BLaER1 (cell line): ENCODE data around the gene SNX19.

ENCODE experiments used
- H3K27ac ChIP-seq: shearing (Covaris generic); formaldehyde crosslinking; 2 replicates; pipeline ENCODE4 v1.8.1; 2022
- H3K27me3 ChIP-seq: shearing (Covaris generic); formaldehyde crosslinking; 2 replicates; pipeline ENCODE4 v1.8.1; 2022
- H3K36me3 ChIP-seq: shearing (Covaris generic); formaldehyde crosslinking; 2 replicates; pipeline ENCODE4 v1.8.1; 2022
- H3K4me1 ChIP-seq: shearing (Covaris generic); formaldehyde crosslinking; 2 replicates; pipeline ENCODE4 v1.8.1; 2022
- H3K4me2 ChIP-seq: shearing (Covaris generic); formaldehyde crosslinking; 2 replicates; pipeline ENCODE4 v1.8.1; 2022
- H3K4me3 ChIP-seq: shearing (Covaris generic); formaldehyde crosslinking; 2 replicates; pipeline ENCODE4 v1.8.1; 2022
- H3K9ac ChIP-seq: shearing (Covaris generic); formaldehyde crosslinking; 2 replicates; pipeline ENCODE4 v1.8.1; 2022
- H3K9me3 ChIP-seq: shearing (Covaris generic); formaldehyde crosslinking; 2 replicates; pipeline ENCODE4 v1.8.1; 2022
- H4K20me1 ChIP-seq: shearing (Covaris generic); formaldehyde crosslinking; 2 replicates; pipeline ENCODE4 v1.8.1; 2022
- Cebpa-rat ChIP-seq: shearing (Covaris generic); IDR thresholded peaks from 2 replicates; pipeline ENCODE4 v1.8.1; 2022

SNX19 gene

DNA sequence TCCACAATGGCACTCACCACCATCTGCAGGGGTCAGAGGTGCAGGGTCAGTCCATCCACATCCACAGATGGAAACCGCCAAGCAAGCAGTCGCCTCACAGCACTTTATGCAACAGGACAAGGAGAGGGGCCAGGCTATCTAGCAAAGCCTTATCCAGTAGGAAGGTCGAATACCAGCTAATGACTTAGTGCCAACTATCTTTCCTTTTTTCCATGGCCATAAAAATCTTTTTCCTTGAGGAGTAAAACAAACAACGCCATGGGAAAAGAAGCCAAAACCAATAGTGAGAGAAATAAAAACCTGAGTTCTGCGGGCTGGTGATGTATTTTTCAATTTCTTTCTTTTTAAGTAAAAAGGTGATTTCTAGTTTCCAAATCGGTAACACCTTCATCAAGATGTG, 8.2 kb downstream of the SNX19 start:
- H3K27ac ChIP-seq, result no peak overlapping the region
- no peak overlapping the region for H3K4me3 ChIP-seq
- no peak overlapping the region for H3K9ac ChIP-seq
- H3K4me1 ChIP-seq, result no peaks in the 10 kb centered on the region
- TF ChIP-seq Cebpa-rat, result no peak
- no peak overlapping the region for H3K4me2 ChIP-seq
- H3K27me3 ChIP-seq, result no peaks in the 10 kb centered on the region
- H3K9me3 ChIP-seq, result no peaks in the 10 kb centered on the region
- H4K20me1 ChIP-seq, result peaks cover 41% of the 10 kb centered on the region
- H3K36me3 ChIP-seq, result peaks cover 90% of the 10 kb centered on the region

DNA sequence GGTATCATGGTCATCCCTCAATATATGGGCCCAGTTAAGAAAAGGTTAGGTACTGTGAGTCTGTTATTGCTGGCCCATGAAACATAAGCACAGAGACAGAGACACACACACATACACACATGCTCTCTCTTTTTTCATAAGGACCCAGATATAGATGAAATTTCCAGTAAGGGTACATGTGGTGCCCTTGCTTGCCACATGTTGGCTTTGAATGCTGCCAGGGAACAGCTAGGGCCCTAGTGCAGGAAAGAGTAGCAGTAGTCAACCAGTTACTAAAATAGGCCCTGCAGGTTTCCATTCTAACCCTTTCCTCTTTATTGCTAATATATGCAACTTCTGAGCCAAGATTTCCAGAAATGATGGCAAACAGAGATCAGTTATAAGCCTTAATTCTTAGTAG, 9.1 kb downstream of the SNX19 start:
- no peak overlapping the region for H3K27ac ChIP-seq

DNA sequence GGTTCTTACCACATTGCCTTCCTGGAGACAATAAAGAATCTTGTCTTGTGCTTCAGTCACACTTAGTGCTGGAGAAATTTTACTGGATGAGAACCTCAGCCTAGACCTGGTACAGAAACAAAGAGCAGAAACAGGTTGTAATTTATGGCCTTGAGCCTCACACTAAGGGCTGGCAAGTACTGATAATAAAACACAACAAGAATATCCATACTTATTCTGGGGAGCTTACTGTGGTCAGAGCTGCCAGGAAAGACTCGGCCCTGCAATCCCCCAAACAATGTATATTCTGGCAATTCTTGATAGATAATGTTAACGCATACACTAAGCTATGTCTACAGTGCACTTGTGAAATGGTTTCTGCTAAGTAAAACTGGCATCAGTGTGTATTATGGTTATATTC, 9.7 kb downstream of the SNX19 start:
- no peak for TF ChIP-seq Cebpa-rat
- H4K20me1 ChIP-seq, result peaks cover 30% of the 10 kb centered on the region
- H3K4me3 ChIP-seq, result no peak overlapping the region
- H3K36me3 ChIP-seq, result peaks cover 96% of the 10 kb centered on the region
- H3K27ac ChIP-seq, result no peak overlapping the region
- H3K4me1 ChIP-seq, result no peaks in the 10 kb centered on the region
- H3K27me3 ChIP-seq, result no peaks in the 10 kb centered on the region
- H3K9ac ChIP-seq, result no peak overlapping the region
- no peak overlapping the region for H3K4me2 ChIP-seq
- no peaks in the 10 kb centered on the region for H3K9me3 ChIP-seq

More for the DNA sequence above, 9.1 kb downstream of the SNX19 start:
- Histone ChIP-seq H3K9ac (no peak overlapping the region), H3K4me1 (no peaks in the 10 kb centered on the region), H3K4me2 (no peak overlapping the region), H3K36me3 (peaks cover 92% of the 10 kb centered on the region), H3K4me3 (no peak overlapping the region), H4K20me1 (peaks cover 36% of the 10 kb centered on the region), H3K27me3 (no peaks in the 10 kb centered on the region), H3K9me3 (no peaks in the 10 kb centered on the region)
- no peak for TF ChIP-seq Cebpa-rat

DNA sequence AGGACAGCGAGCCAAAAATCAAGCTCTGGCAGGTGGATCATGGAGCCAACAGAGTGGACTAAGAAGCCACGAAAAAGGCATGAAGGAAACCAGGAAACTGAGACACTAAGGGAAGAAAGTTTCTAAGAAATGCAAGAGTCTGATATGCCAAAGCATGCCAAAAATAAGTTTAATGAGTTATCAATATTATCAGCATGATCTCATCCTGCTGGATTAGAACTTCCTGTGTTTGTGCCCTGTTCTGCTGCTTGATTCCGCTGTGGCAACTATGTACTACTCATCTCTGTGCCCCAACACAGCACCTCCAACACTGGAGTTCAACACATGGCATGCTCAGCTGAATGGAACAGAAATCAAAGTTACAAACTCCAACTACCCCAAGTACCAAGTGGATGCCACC, 10.8 kb downstream of the SNX19 start:
- Histone ChIP-seq H3K27me3 (no peaks in the 10 kb centered on the region), H3K36me3 (peaks cover 97% of the 10 kb centered on the region), H3K27ac (no peak overlapping the region), H4K20me1 (peaks cover 26% of the 10 kb centered on the region), H3K4me3 (no peak overlapping the region), H3K4me1 (no peaks in the 10 kb centered on the region), H3K9me3 (no peaks in the 10 kb centered on the region), H3K4me2 (no peak overlapping the region), H3K9ac (no peak overlapping the region)
- no peak for TF ChIP-seq Cebpa-rat

DNA sequence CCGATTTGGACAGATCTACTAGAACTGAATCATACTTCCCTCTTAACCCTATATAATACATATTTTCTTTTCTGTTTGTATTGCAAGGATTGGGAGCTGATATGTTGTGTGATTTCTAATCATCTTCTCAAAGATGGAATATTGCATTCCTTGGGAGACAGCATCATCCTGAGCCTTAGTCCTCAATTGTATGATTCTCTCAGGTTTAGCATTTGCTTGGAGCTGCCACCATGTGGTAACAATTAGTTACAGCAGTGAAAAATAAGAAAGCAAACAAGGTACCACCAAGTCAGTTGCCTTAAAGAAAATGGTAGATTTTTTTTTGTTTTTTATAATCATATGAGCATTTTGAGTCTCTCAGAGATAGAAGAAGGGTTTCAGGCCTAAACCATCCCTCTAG, 11.9 kb downstream of the SNX19 start:
- no peak overlapping the region for H3K27ac ChIP-seq
- H3K36me3 ChIP-seq, result peaks cover 97% of the 10 kb centered on the region

DNA sequence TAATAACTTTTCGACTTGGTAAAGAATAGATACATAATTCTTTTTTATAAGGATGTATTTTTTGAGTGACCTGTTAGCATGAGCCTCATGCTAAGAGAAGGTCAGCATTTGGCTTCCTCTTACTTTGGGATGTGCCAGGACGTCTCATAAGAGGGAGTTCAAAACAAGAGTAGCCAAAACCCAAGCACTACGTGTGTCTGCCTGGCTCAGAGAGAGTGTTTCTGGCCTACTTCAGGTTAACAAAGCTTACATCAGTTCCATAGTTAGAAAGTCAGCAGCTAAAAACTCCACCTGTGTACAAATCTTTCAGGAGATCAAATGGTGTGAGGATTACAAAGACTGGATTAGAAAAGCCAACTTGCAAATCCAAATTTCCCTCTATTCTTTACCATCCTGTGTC, 13.9 kb downstream of the SNX19 start:
- Histone ChIP-seq H3K4me1 (no peaks in the 10 kb centered on the region), H3K4me2 (no peak overlapping the region), H3K4me3 (no peak overlapping the region), H3K36me3 (peaks cover 100% of the 10 kb centered on the region), H4K20me1 (peaks cover 19% of the 10 kb centered on the region; the same call in 1 of the 2 replicates), H3K27me3 (no peaks in the 10 kb centered on the region), H3K9me3 (no peaks in the 10 kb centered on the region), H3K27ac (no peak overlapping the region), H3K9ac (no peak overlapping the region)
- TF ChIP-seq Cebpa-rat, result no peak

More for the DNA sequence above, 11.9 kb downstream of the SNX19 start:
- H3K4me1 ChIP-seq, result no peaks in the 10 kb centered on the region
- no peaks in the 10 kb centered on the region for H3K27me3 ChIP-seq
- H4K20me1 ChIP-seq, result peaks cover 21% of the 10 kb centered on the region
- no peak overlapping the region for H3K9ac ChIP-seq
- no peaks in the 10 kb centered on the region for H3K9me3 ChIP-seq
- H3K4me2 ChIP-seq, result no peak overlapping the region
- no peak overlapping the region for H3K4me3 ChIP-seq
- no peak for TF ChIP-seq Cebpa-rat

DNA sequence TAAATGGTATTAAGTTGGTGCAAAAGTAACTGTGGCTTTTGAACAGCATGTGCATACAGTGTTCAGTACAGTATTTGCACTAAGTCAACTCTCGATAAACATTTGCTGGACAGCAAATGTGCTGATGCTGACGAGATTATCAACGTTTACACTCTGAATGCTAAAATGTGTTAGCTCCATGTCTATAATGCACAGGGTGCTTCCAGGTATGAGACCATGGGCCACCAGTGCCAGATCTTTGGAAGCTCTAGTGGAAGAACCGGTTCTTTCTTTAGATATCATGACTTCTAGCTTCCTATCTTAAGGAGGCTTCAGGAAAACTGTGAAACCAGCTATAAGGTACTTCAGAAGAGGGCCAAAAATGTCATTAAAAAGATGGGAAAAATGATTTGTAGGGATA, 17.2 kb downstream of the SNX19 start:
- TF ChIP-seq Cebpa-rat, result no peak
- Histone ChIP-seq H3K4me1 (no peaks in the 10 kb centered on the region), H3K9me3 (no peaks in the 10 kb centered on the region), H3K9ac (no peak overlapping the region), H3K27me3 (no peaks in the 10 kb centered on the region), H3K4me2 (no peak overlapping the region), H3K4me3 (no peak overlapping the region), H3K27ac (no peak overlapping the region), H4K20me1 (0 out of 2 replicates have a peak, but pooled peaks cover 29% of the 10 kb centered on the region), H3K36me3 (peaks cover 98% of the 10 kb centered on the region)

DNA sequence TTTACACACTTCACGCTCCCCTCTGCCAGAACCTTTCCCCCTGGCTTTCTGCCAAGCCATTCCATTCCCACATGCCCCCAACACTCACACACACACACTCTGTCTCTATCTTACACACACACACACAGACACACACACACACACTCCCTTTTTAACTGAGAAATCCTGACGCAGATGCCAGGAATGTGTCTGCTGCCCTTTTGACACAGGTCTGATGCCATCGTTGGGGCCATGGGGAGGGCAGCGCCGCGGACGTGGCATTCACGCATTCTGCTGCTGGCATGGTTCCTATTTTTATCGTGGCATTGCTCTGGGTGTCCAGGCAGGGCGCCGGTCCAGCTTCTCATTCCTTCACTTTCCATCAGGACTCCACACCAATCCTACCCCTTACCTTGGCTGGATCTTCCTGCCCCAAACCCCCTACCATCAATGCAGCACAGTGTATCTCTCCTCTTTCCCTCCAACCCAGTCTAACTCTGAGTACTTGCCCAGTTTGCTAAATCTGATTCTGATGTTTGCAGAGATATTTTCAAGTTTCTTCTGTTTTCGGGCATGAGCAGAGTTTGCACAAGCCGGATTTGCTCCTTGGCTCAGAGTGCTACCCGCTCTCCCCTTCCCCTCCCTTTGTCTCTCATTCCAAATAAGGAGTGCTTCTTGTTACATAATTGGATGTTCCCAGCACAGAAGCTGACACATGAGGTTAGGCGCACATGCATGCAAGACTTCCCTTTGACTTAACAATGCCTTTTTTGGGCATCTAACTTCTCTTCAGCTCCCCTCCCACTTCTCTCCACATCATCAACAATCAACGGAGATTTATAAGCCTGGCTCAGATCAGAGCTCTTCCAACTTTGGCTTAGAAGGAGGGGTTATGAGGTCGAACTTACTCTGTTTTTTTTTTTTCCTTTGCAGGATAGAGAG, 18.8 kb downstream of the SNX19 start:
- H3K36me3 ChIP-seq, result peaks cover 98% of the 10 kb centered on the region
- no peak overlapping the region for H3K4me2 ChIP-seq
- H3K9ac ChIP-seq, result no peak overlapping the region
- no peaks in the 10 kb centered on the region for H3K4me1 ChIP-seq
- no peaks in the 10 kb centered on the region for H3K27me3 ChIP-seq
- H4K20me1 ChIP-seq, result 0 out of 2 replicates have a peak, but pooled peaks cover 29% of the 10 kb centered on the region
- H3K9me3 ChIP-seq, result no peaks in the 10 kb centered on the region
- no peak overlapping the region for H3K27ac ChIP-seq
- TF ChIP-seq Cebpa-rat, result no peak
- no peak overlapping the region for H3K4me3 ChIP-seq

DNA sequence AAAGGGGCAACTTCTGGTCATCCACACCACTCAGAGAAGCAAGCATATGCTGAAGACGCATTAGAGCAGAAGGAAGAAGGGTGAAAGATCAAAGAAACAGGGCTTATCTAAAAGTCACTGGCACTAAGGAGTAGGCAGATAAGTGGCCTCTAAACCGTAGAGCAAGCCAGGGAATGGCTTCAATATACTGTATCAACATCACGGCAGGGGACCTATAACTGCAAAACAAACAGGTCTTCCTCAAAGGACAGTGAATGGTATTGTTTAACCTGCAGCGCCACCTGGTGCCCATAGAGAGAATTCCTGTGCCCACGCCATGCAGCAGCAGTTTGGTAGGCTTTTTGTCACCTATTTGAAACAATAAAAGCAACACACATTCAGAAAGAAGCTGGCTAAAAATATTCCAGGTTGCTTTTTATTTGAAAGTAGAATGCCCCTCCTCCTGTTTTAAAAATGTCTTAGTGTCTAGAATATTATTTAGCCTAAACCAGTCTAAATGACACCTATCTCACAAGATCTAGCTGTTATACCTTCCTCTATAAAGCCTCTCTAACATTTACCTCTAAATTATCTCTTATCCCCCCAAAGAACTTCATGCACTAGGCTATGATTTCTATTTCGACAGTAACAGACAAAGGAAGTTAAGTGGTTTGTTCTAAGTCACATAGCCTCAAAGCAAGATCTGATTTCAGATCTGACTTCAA, 21.8 kb downstream of the SNX19 start:
- Histone ChIP-seq H3K27me3 (no peaks in the 10 kb centered on the region), H3K27ac (no peak overlapping the region), H3K4me2 (no peak overlapping the region), H4K20me1 (0 out of 2 replicates have a peak, but pooled peaks cover 29% of the 10 kb centered on the region), H3K4me1 (no peaks in the 10 kb centered on the region), H3K9ac (no peak overlapping the region), H3K4me3 (no peak overlapping the region), H3K36me3 (peaks cover 86% of the 10 kb centered on the region), H3K9me3 (no peaks in the 10 kb centered on the region)
- TF ChIP-seq Cebpa-rat, result no peak

DNA sequence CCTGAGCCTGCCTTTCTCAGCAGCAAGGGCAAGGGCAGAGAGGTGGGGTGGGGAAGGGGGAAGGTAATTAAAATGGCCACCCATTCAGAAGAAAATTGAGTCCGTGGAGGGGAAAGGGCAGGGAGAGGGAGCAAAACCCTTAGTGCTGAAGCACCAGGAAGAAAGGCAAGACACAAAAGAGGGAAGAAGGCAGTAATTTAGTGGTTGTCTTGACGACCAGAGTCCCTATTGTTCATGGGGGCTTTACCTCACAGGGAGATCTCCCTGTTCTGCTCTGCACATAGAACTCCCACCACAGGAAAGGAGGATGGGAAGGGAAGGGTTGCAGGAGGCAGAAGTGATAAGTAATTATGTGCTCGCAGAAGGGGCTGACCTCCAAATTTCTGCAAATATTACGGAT, 23.4 kb downstream of the SNX19 start:
- Histone ChIP-seq H3K36me3 (peaks cover 76% of the 10 kb centered on the region), H3K4me1 (no peaks in the 10 kb centered on the region), H3K4me2 (no peak overlapping the region), H4K20me1 (0 out of 2 replicates have a peak, but pooled peaks cover 15% of the 10 kb centered on the region), H3K9ac (no peak overlapping the region), H3K4me3 (no peak overlapping the region), H3K9me3 (no peaks in the 10 kb centered on the region), H3K27ac (no peak overlapping the region), H3K27me3 (no peaks in the 10 kb centered on the region)
- no peak for TF ChIP-seq Cebpa-rat
